NCI-H1436 (cell line): ENCODE data around the gene NME8.

Source experiments
- DNase-seq: peaks from one replicate; lab custom pipeline; 2025; lab: John Stamatoyannopoulos, UW

Gene NME8

GRCh38 chr7:37901236-37901827 lies 52.9 kb downstream of the NME8 start:
- DNase-seq, result no peak

- DNase-seq, result no peak
Observed at GRCh38 chr7:37901890-37902524, 53.6 kb downstream of the NME8 start.

- DNase-seq, result no peak
Observed at GRCh38 chr7:37908221-37908788, 59.9 kb downstream of the NME8 start.

GRCh38 chr7:37912756-37913155 lies 64.4 kb downstream of the NME8 start:
- no peak for DNase-seq

GRCh38 chr7:37915438-37915837 lies 67.0 kb downstream of the NME8 start:
- DNase-seq, result no peak

- no peak for DNase-seq
Observed at GRCh38 chr7:37916017-37916672, 67.7 kb downstream of the NME8 start.

- DNase-seq, result no peak
Observed at GRCh38 chr7:37916673-37917660, 68.6 kb downstream of the NME8 start, which contains the start of gene SFRP4. TSS of gene SFRP4 (minus strand) at chr7:37916817. CDS start at chr7:37916537, 280 bp downstream.

GRCh38 chr7:37918526-37918925 lies 70.1 kb downstream of the NME8 start:
- no peak for DNase-seq

- DNase-seq, result peak; percentile 8
Observed at GRCh38 chr7:37920305-37920848, 72.0 kb downstream of the NME8 start, which contains the start of gene EPDR1. TSS of gene EPDR1 (plus strand) at chr7:37920640. CDS start at chr7:37920940, 300 bp downstream.

GRCh38 chr7:37920849-37921805 lies 72.7 kb downstream of the NME8 start:
- no peak for DNase-seq

GRCh38 chr7:37921876-37922275 lies 73.5 kb downstream of the NME8 start:
- DNase-seq, result no peak

- DNase-seq, result no peak
Observed at GRCh38 chr7:37923996-37924395, 75.6 kb downstream of the NME8 start.

GRCh38 chr7:37924491-37925041 lies 76.2 kb downstream of the NME8 start:
- no peak for DNase-seq

- DNase-seq, result no peak
Observed at GRCh38 chr7:37925620-37926019, 77.2 kb downstream of the NME8 start.

GRCh38 chr7:37927773-37928444 lies 79.5 kb downstream of the NME8 start:
- no peak for DNase-seq

GRCh38 chr7:37928878-37929277 lies 80.5 kb downstream of the NME8 start:
- DNase-seq, result no peak

GRCh38 chr7:37930226-37930948 lies 82.0 kb downstream of the NME8 start:
- no peak for DNase-seq

GRCh38 chr7:37932543-37932942 lies 84.1 kb downstream of the NME8 start:
- no peak for DNase-seq
